ES-I3 (cell line): ENCODE measurements around the gene SSTR3.

ENCODE experiments used
- H3K36me3 ChIP-seq: 2 replicates; pipeline ENCODE4 v1.6.1; 2013; ENCODE audit warnings: mild to moderate bottlenecking, low read length, control low read depth, moderate library complexity; ENCODE audit not compliant: insufficient read depth
- H3K4me1 ChIP-seq: 2 replicates; pipeline ENCODE4 v1.6.1; 2013; ENCODE audit warnings: mild to moderate bottlenecking, control low read depth, low read length; ENCODE audit not compliant: insufficient read depth
- H3K9ac ChIP-seq: 2 replicates; pipeline ENCODE4 v1.6.1; 2013; ENCODE audit warnings: low read depth, mild to moderate bottlenecking, low read length, moderate library complexity
- H3K9me3 ChIP-seq: 2 replicates; pipeline ENCODE4 v1.6.1; 2013; ENCODE audit warnings: mild to moderate bottlenecking, low read length, moderate library complexity; ENCODE audit not compliant: control insufficient read depth, insufficient read depth

SSTR3 gene

DNA sequence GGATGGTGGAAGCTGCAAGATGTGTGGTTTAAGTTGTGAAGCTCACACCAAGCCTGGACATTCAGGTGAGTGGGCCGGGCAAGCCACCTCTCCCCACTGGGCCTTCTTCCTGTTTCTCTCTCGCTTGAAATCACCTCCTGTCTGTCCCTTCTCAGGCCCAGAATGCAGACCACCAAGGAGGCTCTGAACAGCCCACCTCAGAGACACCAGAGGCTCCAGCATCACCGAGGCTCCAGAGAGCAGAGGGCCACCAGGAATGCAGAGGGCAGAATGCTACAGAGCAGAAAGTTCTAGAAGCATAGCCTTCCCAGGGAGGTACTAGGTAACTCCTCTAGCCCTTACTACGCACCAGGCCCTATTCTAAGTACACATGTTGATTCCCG, 47.8 kb downstream of the SSTR3 start:
- H3K36me3 ChIP-seq: no peaks in the 10 kb centered on the region
- no peak overlapping the region for H3K9ac ChIP-seq
- H3K9me3 ChIP-seq: peaks cover 6% of the 10 kb centered on the region; the same call in 1 of the 2 replicates
- no peaks in the 10 kb centered on the region; the same call in 1 of the 2 replicates for H3K4me1 ChIP-seq

GRCh38 chr22:37163575-37164504, 48.4 kb downstream of the SSTR3 start:
- no peak overlapping the region for H3K9ac ChIP-seq
- no peaks in the 10 kb centered on the region for H3K36me3 ChIP-seq
- peaks cover 2% of the 10 kb centered on the region; the same call in 1 of the 2 replicates for H3K4me1 ChIP-seq
- peaks cover 6% of the 10 kb centered on the region; the same call in 1 of the 2 replicates for H3K9me3 ChIP-seq

DNA sequence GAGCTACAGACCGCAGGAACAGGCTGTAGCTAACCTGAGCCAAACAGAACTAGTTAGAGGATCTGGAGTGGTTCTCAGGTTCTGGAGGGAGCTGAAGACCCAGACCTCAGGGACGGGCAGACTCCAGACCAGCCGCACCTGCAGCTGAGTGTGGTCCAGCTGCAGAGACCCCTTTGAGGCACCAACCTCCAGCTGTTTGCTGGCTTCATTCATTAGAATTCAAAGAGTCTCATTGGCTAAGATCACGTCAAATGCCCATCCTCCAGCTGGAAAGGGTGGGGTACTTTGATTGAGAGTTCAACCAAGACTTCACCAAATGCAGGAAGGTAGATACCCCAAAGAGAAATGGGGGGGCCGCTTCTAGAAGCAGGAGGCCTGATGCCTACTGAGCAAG, 49.2 kb downstream of the SSTR3 start:
- Histone ChIP-seq H3K9me3 (peaks cover 6% of the 10 kb centered on the region; the same call in 1 of the 2 replicates), H3K9ac (no peak overlapping the region), H3K4me1 (peaks cover 5% of the 10 kb centered on the region; the same call in 1 of the 2 replicates), H3K36me3 (no peaks in the 10 kb centered on the region)

DNA sequence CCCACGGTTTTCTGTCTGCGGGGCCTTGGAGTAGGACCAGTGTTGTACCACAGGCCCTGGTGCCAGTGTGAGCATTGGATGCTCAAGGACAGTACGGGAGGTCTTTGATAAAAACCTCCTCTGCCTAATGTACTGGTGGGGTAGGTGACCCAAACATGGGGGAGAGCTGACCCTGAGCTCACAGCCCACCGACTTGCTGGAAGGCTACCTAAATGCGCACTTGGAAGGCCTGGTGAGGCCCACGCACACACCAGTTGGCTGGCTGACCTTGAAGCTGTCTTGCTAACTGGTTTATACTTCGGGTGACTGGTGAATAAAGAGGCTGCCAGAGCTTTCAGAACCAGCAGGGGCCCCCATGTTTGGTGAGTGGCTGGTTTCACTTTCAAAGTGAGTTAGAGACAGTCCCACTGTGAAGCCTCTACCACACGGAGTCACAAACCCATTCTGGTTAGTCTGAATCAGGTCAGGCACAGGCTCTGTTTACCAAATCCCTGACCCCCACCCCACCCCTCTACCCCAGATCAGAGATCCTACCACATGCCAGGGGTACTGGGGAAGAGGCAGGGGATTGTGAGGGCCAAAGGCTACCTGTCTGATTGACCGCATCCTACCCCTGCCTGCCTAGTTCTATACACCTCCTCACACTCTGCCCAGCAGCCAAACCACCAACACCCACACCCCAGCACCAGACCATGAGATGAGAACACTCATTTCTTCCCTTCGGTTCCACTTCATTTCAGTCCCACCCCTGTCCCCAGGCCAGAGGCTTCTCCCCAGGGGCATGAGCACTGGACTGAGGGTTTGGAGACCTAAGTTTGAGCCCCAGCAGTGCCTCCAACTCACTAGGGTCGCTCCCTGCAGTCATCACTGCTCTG, 49.8 kb downstream of the SSTR3 start:
- H3K4me1 ChIP-seq: peaks cover 5% of the 10 kb centered on the region; the same call in 1 of the 2 replicates
- H3K9ac ChIP-seq: no peak overlapping the region
- peaks cover 6% of the 10 kb centered on the region; the same call in 1 of the 2 replicates for H3K9me3 ChIP-seq
- no peaks in the 10 kb centered on the region for H3K36me3 ChIP-seq

DNA sequence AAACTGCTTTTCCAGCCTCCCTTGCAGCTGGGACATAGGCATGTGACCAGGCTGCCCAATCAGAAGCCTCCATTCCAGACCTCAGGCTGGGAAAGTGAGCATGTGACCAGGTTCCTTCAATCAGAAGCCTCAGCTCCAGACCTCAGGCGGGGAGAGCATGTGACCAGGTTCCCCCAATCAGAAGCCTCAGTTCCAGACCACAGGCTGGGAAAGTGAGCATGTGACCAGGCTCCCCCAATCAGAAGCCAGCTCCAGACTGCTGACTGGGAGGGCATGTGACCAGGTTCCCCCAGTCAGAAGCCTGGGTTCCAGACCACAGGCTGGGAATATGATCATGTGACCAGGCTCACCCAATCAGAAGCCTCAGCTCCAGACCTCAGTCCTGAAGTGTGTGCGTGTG, 50.8 kb downstream of the SSTR3 start:
- H3K4me1 ChIP-seq: peaks cover 5% of the 10 kb centered on the region; the same call in 1 of the 2 replicates
- H3K9me3 ChIP-seq: peaks cover 6% of the 10 kb centered on the region; the same call in 1 of the 2 replicates
- no peak overlapping the region for H3K9ac ChIP-seq
- no peaks in the 10 kb centered on the region for H3K36me3 ChIP-seq

GRCh38 chr22:37160027-37160426, 52.2 kb downstream of the SSTR3 start:
- Histone ChIP-seq H3K36me3 (no peaks in the 10 kb centered on the region), H3K9me3 (peaks cover 6% of the 10 kb centered on the region), H3K9ac (no peak overlapping the region), H3K4me1 (peaks cover 5% of the 10 kb centered on the region; the same call in 1 of the 2 replicates)

GRCh38 chr22:37158963-37159290, 53.4 kb downstream of the SSTR3 start:
- no peak overlapping the region for H3K9ac ChIP-seq
- H3K4me1 ChIP-seq: peaks cover 5% of the 10 kb centered on the region; the same call in 1 of the 2 replicates
- H3K36me3 ChIP-seq: no peaks in the 10 kb centered on the region
- H3K9me3 ChIP-seq: peaks cover 6% of the 10 kb centered on the region

GRCh38 chr22:37157516-37158285, 54.6 kb downstream of the SSTR3 start:
- Histone ChIP-seq H3K9me3 (peaks cover 6% of the 10 kb centered on the region), H3K36me3 (no peaks in the 10 kb centered on the region), H3K4me1 (peaks cover 5% of the 10 kb centered on the region; the same call in 1 of the 2 replicates), H3K9ac (no peak overlapping the region)

GRCh38 chr22:37156686-37157435, 55.4 kb downstream of the SSTR3 start:
- H3K36me3 ChIP-seq: no peaks in the 10 kb centered on the region
- no peak overlapping the region for H3K9ac ChIP-seq
- H3K9me3 ChIP-seq: peaks cover 6% of the 10 kb centered on the region
- H3K4me1 ChIP-seq: peaks cover 5% of the 10 kb centered on the region; the same call in 1 of the 2 replicates

GRCh38 chr22:37155971-37156370, 56.3 kb downstream of the SSTR3 start:
- H3K36me3 ChIP-seq: no peaks in the 10 kb centered on the region
- no peak overlapping the region for H3K9ac ChIP-seq
- H3K9me3 ChIP-seq: no peaks in the 10 kb centered on the region; the same call in 1 of the 2 replicates
- H3K4me1 ChIP-seq: peaks cover 5% of the 10 kb centered on the region; the same call in 1 of the 2 replicates

GRCh38 chr22:37154925-37155712, 57.2 kb downstream of the SSTR3 start:
- Histone ChIP-seq H3K4me1 (peaks cover 5% of the 10 kb centered on the region; the same call in 1 of the 2 replicates), H3K9ac (no peak overlapping the region), H3K9me3 (no peaks in the 10 kb centered on the region; the same call in 1 of the 2 replicates), H3K36me3 (no peaks in the 10 kb centered on the region)
